Heart right ventricle (tissue), 16 donors: ENCODE results near the gene IL25. TPM values are rescaled to one million over a fixed set of nuclear protein-coding genes. Genes with fewer than 3 reads are reported as not detected.

Experiments
- ATAC-seq, 8 donors: fragments of 200-7000 bp; cut with Tn5 transposase; one replicate each; pipeline ENCODE4 v1.9.1; 2020; ENCODE audit warnings: mild to moderate bottlenecking in 8 of 8, moderate library complexity in 8 of 8, moderate number of reproducible peaks in 1 of 8
- DNase-seq, 2 donors: peaks; one replicate each; pipeline ENCODE4 v3.0.0-alpha.2; 2020
- H3K27ac ChIP-seq, 10 donors: fragments of 200-600 bp; sonication (generic) in 2 of 10; one replicate each; pipeline versions ENCODE4 v1.5.0 to v1.8.0; 2020 to 2022; ENCODE audit warnings: mild to moderate bottlenecking in 3 of 10
- H3K27me3 ChIP-seq, 7 donors: fragments of 200-600 bp; one replicate each; pipeline ENCODE4 v1.8.0; 2021 to 2022; ENCODE audit warnings: mild to moderate bottlenecking in 2 of 7
- H3K36me3 ChIP-seq, 9 donors: fragments of 200-600 bp; sonication (generic) in 1 of 9; one replicate each; pipeline versions ENCODE4 v1.5.0 to v1.8.0; 2020 to 2022; ENCODE audit warnings: mild to moderate bottlenecking in 2 of 9
- H3K4me1 ChIP-seq, 9 donors: fragments of 200-600 bp; sonication (generic) in 1 of 9; one replicate each; pipeline versions ENCODE4 v1.5.0 to v1.8.0; 2020 to 2022; ENCODE audit warnings: mild to moderate bottlenecking in 4 of 9
- H3K4me3 ChIP-seq, 10 donors: fragments of 200-600 bp; sonication (generic) in 2 of 10; one replicate each; pipeline versions ENCODE4 v1.5.0 to v1.8.0; 2020 to 2022; ENCODE audit warnings: mild to moderate bottlenecking in 7 of 10, moderate library complexity in 2 of 10
- H3K9me3 ChIP-seq, 11 donors: fragments of 200-600 bp in 10 of 11; sonication (generic) in 2 of 11; one replicate each; pipeline versions ENCODE4 v1.5.0 to v1.8.0; 2013 to 2022; ENCODE audit warnings: mild to moderate bottlenecking in 2 of 11, control low read depth in 1 of 11, moderate library complexity in 1 of 11
- WGBS, 2 donors: extraction: QIAGEN DNeasy Blood & Tissue Kit; methylation state at CpG; one replicate each; pipeline ENCODE4 v1.1.7; 2013; ENCODE audit warnings: inconsistent platforms in 1 of 2; 5-methylcytosine and 5-hydroxymethylcytosine counted together
- intact Hi-C, 10 donors: fragments of 100-400 bp; cut with DNase I; formaldehyde crosslinking; loops; one replicate each; pipeline versions ENCODE4 v1.11.1 to v1.14.2; 2022
- polyA plus RNA-seq, 2 donors: library from polyadenylated mRNA; stranded (reverse); fragments of 200-250 nt; gene quantifications; one replicate each; pipeline ENCODE4 v1.2.3, GENCODE V29; 2013
- total RNA-seq, 10 donors: library from RNA; stranded (reverse); fragmentation: NEBNext Ultra II Directional in 3 of 10; extraction: Animal tissue kit (Norgen Biotek cat#: 25700) in 3 of 10; gene quantifications; one replicate each; pipeline versions ENCODE4 v1.2.1 to v1.2.4, GENCODE V29; 2021 to 2023
- TF ChIP-seq, protein P1 (sequence below), 9 donors: fragments of 200-600 bp; sonication (generic) in 2 of 9; IDR thresholded peaks; one replicate each; pipeline versions ENCODE4 v1.5.0 to v1.8.0; 2021 to 2022; ENCODE audit warnings: antibody characterized with exemption in 9 of 9, mild to moderate bottlenecking in 5 of 9, moderate library complexity in 1 of 9
- donor health status: Arrhythmogenic right ventricular cardiomyopathy.
- donor health status: ischemic (EF 13 %, LVEDD 7.1; RV severe dilation, severe dysfunction).
- donor health status: healthy with polysubstance abuse.
- donor health status: DM: no; HTN: yes; CAD: no.
- donor health status: DM: no; HTN: no; CAD: no.
- donor health status: ischemic (EF 25% LVEDD 6.9; RV normal size, moderate dysfunction).
- donor health status: ischemic (EF 25% LVEDD 5.7; RV mildly dilated, moderate dysfunction).
- donor health status: healthy.
- donor health status: DM: yes; HTN: yes; CAD: no.
- donor health status: Ischemic cardiomyopathy.
- donor health status: ischemic (EF 35%, LVEDD 5.7; RV mildly dilated, moderate dysfunction).
- donor health status: nonischemic (EF 11% LVEDD 7.7; RV severe dilation, severe dysfunction).
- donor health status: DM: yes; HTN: yes; CAD: no.
- donor health status: PGD.
- donor health status: ischemic (EF 29% LVEDD 5.4; RV normal size, mild dysfunction).
- donor health status: nonischemic (EF 23%, LVEDD 6.1; RV moderate dilation, normal function).

IL25 gene
- total and polyA plus RNA-seq, 12 donors: 0.29 TPM; not detected in 11

DNA sequence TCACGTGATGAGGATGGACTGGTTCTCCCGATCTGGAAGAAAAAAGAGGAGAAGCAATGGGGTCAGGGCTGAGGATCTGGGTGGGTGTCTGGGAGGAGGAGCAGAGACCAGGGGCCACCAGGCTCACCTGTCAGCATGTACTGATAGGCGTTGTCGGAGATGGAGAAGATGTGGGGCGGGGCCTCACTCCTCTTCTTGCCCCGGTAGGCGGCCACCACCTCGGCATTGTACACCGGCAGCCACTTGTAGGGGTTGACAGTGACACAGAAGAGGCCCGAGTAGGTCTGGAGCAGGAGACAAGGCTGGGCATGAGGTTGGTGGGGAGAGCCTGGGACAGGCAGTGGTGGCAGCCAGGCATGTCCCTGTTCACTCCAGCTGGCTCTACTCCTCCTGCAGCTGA lies 32.5 kb downstream of the IL25 start:
- WGBS, 2 donors: 44 to 49% methylated on average over 10 of the region's 10 CpGs
- Histone ChIP-seq H3K27ac (peak overlapping the region in 8 of 10 donors; percentile 19 to 87 (median 66)), H3K4me1 (peaks cover 0 to 46% (median 8%) of the 10 kb centered on the region in 9 donors), H3K9me3 (no peaks in the 10 kb centered on the region), H3K36me3 (peaks cover 0 to 59% (median 0%) of the 10 kb centered on the region in 9 donors), H3K4me3 (peak overlapping the region in 2 of 10 donors; percentile 16 to 33), H3K27me3 (peaks cover 0 to 10% (median 0%) of the 10 kb centered on the region in 7 donors)
- intact Hi-C loops: no loop called here
- TF ChIP-seq, protein P1, sequence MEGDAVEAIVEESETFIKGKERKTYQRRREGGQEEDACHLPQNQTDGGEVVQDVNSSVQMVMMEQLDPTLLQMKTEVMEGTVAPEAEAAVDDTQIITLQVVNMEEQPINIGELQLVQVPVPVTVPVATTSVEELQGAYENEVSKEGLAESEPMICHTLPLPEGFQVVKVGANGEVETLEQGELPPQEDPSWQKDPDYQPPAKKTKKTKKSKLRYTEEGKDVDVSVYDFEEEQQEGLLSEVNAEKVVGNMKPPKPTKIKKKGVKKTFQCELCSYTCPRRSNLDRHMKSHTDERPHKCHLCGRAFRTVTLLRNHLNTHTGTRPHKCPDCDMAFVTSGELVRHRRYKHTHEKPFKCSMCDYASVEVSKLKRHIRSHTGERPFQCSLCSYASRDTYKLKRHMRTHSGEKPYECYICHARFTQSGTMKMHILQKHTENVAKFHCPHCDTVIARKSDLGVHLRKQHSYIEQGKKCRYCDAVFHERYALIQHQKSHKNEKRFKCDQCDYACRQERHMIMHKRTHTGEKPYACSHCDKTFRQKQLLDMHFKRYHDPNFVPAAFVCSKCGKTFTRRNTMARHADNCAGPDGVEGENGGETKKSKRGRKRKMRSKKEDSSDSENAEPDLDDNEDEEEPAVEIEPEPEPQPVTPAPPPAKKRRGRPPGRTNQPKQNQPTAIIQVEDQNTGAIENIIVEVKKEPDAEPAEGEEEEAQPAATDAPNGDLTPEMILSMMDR (IDR thresholded peaks at IDR 0.05): no peak
- peak in 1 of 8 donors; percentile 10 for ATAC-seq
- DNase-seq: no peak

DNA sequence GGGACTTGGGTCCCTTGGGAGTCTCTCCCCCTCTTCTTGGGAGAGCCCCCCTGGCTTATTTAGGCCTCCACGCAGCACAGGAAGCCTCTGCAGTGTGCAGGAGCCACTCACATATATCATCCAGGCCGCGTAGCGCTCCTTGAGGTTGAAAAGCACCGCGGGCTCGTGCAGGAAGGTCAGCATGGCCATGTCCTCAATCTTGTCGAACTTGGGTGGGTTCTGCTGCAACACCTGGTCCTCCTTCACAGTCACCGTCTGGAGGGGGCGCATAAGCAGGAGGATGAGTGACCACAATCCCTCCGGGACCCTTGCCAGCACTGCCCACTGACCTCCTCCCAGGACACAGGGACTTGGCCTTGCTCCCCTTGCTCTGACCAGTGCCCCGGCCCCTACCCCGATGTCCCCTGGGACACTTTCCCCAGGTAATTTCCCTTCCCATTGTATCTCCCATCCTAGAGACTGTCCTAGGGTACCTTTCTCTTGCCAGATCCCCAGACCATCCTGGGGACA lies 33.0 kb downstream of the IL25 start:
- H3K27me3 ChIP-seq: peaks cover 0 to 10% (median 0%) of the 10 kb centered on the region in 7 donors
- TF ChIP-seq, protein P1 (IDR thresholded peaks at IDR 0.05): no peak
- H3K36me3 ChIP-seq: peaks cover 0 to 55% (median 0%) of the 10 kb centered on the region in 9 donors
- DNase-seq: no peak
- peak overlapping the region in 7 of 10 donors; percentile 19 to 87 (median 70) for H3K27ac ChIP-seq
- intact Hi-C loops: no loop called here
- H3K9me3 ChIP-seq: no peaks in the 10 kb centered on the region
- no peak for ATAC-seq
- H3K4me1 ChIP-seq: peaks cover 0 to 46% (median 8%) of the 10 kb centered on the region in 9 donors
- H3K4me3 ChIP-seq: peak overlapping the region in 2 of 10 donors; percentile 24 to 33
- 40 to 69% methylated on average over 13 of the region's 13 CpGs for WGBS, 2 donors

DNA sequence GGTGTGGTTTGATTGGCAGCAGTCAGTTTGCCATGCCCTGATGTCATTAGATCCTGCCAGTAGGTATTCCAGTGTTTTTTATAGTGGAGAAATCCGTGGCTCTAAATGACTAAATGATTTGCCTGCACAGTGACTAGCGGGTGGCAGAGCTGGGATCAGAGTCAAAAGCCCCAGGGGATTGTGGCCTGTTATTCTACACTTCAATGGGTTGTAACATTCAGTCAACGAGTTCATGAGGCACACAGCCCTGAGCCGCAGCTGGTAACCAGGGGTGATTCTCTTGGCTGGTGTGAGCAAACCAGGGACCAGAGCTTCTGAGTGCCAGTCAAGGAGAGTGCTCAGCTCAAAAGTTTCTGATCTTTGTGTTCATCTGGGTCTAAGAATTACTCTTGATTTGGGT lies 33.6 kb downstream of the IL25 start:
- Histone ChIP-seq H3K36me3 (peaks cover 0 to 50% (median 0%) of the 10 kb centered on the region in 9 donors), H3K27ac (peak overlapping the region in 9 of 10 donors; percentile 9 to 87 (median 69)), H3K4me1 (peaks cover 0 to 46% (median 8%) of the 10 kb centered on the region in 9 donors), H3K27me3 (peaks cover 0 to 10% (median 0%) of the 10 kb centered on the region in 7 donors), H3K4me3 (peak overlapping the region in 4 of 10 donors; percentile 5 to 33 (median 15)), H3K9me3 (no peaks in the 10 kb centered on the region)
- TF ChIP-seq, protein P1 (IDR thresholded peaks at IDR 0.05): no peak
- no peak for DNase-seq
- intact Hi-C loops: no loop called here
- WGBS, 2 donors: 36 to 41% methylated on average over 4 of the region's 4 CpGs
- no peak for ATAC-seq

DNA sequence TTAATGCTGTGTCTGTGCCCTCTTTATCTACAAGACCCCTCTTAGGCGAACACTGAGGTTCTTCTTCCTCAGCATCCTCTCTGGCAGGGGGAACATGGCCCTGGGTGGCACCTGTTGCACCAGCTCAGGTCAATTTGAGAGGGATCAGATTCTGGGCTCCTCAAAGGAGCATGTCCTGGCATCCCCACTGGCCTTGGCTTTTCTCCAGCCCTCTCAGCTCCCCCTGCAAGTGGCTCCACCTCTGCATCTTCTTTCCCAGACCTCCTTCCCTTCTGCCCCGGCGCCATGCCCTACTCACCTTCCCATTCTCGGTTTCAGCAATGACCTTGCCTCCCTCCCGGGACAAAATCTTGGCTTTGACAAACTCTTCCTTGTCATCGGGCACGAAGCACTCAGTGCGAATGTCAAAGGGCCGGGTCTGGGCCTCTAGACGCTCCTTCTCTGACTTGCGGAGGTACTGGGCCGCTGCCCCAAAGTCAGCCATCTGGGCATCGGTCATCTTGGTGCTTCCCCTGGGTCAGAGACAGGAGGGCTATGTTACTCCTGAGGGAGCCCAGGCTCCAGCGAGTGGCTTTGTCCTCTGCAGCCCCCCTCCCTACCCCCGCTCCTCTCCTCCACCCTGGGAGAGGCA lies 34.2 kb downstream of the IL25 start:
- DNase-seq (no peak), ATAC-seq (no peak)
- Histone ChIP-seq H3K36me3 (peaks cover 0 to 46% (median 0%) of the 10 kb centered on the region in 9 donors), H3K27ac (peak overlapping the region in 9 of 10 donors; percentile 26 to 87 (median 70)), H3K4me3 (peak overlapping the region in 4 of 10 donors; percentile 5 to 33 (median 15)), H3K27me3 (peaks cover 0 to 10% (median 0%) of the 10 kb centered on the region in 7 donors), H3K9me3 (no peaks in the 10 kb centered on the region), H3K4me1 (peaks cover 0 to 46% (median 8%) of the 10 kb centered on the region in 9 donors)
- WGBS, 2 donors: 44 to 59% methylated on average over 15 of the region's 15 CpGs
- intact Hi-C loops: no loop called here
- TF ChIP-seq, protein P1 (IDR thresholded peaks at IDR 0.05): no peak
